ENCODE results near the gene ADCY2. TPM values are rescaled to one million over a fixed set of nuclear protein-coding genes. Genes with fewer than 3 reads are reported as not detected.

Gene ADCY2
- total RNA-seq, 4 donors from 2014 or later = 0.19 to 2.7 (median 0.59) TPM; not detected in 1

DNA sequence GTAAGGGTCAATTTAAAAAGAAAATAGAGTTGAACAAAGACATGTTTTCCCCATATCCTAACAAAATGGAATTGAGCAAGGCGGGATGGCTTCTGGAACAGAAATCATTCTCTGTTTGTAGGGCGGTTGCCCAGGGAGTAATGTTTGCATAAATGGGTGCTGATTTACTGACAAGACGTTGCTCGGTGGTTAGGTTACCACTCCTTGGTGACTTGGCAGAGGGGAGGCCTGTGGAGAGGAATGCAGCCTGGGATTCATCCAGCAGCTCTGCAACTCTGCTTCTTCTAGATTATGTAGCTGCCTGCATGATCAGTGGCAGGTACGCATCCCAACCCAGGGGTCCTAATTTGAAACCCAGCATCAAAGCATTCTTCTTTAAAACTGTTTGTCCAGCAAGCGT, 254.8 kb downstream of the ADCY2 start:
- Histone ChIP-seq H3K36me3 (no peaks in the 10 kb centered on the region), H3K27me3 (no peaks in the 10 kb centered on the region), H3K4me1 (no peaks in the 10 kb centered on the region), H3K9me3 (no peaks in the 10 kb centered on the region), H3K4me3 (no peak overlapping the region), H3K27ac (no peak overlapping the region)
- no peak for DNase-seq
- intact Hi-C loops (cut with DNase I) = no loop called here
- WGBS, 2 donors = 46 to 58% methylated on average over 6 of the region's 6 CpGs
- TF ChIP-seq POLR2A (IDR thresholded peaks at IDR 0.05) = no peak

DNA sequence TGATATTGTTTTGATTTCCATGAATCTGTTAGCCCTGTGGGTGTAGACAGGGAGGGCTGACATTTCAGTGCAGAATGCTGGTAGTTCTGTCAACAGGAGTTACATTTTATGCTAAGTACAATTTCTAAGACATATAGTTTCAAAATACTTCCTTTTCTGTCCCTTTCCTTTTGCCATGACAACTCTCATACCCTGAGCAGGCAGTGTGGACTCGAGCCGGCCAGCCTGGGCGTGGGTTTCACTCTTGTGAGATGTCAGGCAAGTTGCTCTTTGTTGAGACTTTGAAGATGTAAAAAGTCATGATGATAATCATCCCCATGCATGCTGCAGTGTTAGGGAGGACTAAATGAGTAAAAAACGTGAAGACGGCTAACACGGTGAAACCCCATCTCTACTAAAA, 257.1 kb downstream of the ADCY2 start:
- H3K4me3 ChIP-seq = no peak overlapping the region
- no peaks in the 10 kb centered on the region for H3K36me3 ChIP-seq
- H3K4me1 ChIP-seq = no peaks in the 10 kb centered on the region
- no peak for DNase-seq
- H3K9me3 ChIP-seq = no peaks in the 10 kb centered on the region
- intact Hi-C loops (cut with DNase I) = no loop called here
- H3K27me3 ChIP-seq = no peaks in the 10 kb centered on the region
- TF ChIP-seq CTCF (IDR thresholded peaks at IDR 0.05) = no peak
- TF ChIP-seq POLR2A (IDR thresholded peaks at IDR 0.05) = no peak
- no peak overlapping the region for H3K27ac ChIP-seq
- WGBS, 2 donors = 69 to 80% methylated on average over 6 of the region's 6 CpGs

DNA sequence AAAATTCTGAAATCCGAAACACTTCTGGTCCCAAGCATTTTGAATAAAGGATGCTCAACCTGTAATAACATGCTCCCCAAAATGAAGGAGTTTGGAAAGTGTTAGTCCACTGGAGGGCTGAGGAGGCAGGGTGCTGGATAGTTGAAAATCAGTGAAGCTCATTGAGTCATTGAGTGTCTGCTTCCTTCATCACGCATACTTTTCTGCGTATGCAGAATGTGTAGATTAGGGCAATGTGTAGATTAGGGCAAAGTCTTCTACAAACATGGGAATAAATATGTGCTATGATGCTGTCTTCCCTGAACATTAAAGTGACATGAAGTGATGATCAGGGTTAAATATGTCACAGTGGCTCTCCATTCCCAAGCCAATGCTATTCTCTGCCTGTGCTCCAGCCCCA, 261.2 kb downstream of the ADCY2 start:
- H3K27me3 ChIP-seq = no peaks in the 10 kb centered on the region
- H3K9me3 ChIP-seq = no peaks in the 10 kb centered on the region
- 93 to 98% methylated on average over 3 of the region's 3 CpGs for WGBS, 2 donors
- no peaks in the 10 kb centered on the region for H3K4me1 ChIP-seq
- no peak for DNase-seq
- H3K36me3 ChIP-seq = no peaks in the 10 kb centered on the region
- H3K4me3 ChIP-seq = no peak overlapping the region
- intact Hi-C loops (cut with DNase I) = no loop called here
- TF ChIP-seq POLR2A (IDR thresholded peaks at IDR 0.05) = no peak
- TF ChIP-seq CTCF (IDR thresholded peaks at IDR 0.05) = no peak
- H3K27ac ChIP-seq = no peak overlapping the region

- no peak overlapping the region for H3K4me3 ChIP-seq
- DNase-seq = no peak
Observed at GRCh38 chr5:7659420-7659819, 263.5 kb downstream of the ADCY2 start.

GRCh38 chr5:7662289-7662688, 266.4 kb downstream of the ADCY2 start:
- no peak overlapping the region for H3K27ac ChIP-seq
- H3K9me3 ChIP-seq = no peaks in the 10 kb centered on the region
- no peaks in the 10 kb centered on the region for H3K4me1 ChIP-seq
- intact Hi-C loops (cut with DNase I) = no loop called here
- no peaks in the 10 kb centered on the region for H3K36me3 ChIP-seq
- no peaks in the 10 kb centered on the region for H3K27me3 ChIP-seq
- TF ChIP-seq CTCF (IDR thresholded peaks at IDR 0.05) = no peak
- TF ChIP-seq POLR2A (IDR thresholded peaks at IDR 0.05) = no peak
- no peak for DNase-seq
- 96 to 100% methylated on average over 3 to 6 of the region's 6 CpGs for WGBS, 2 donors
- no peak overlapping the region for H3K4me3 ChIP-seq

More at GRCh38 chr5:7659420-7659819, 263.5 kb downstream of the ADCY2 start:
- H3K27me3 ChIP-seq = no peaks in the 10 kb centered on the region
- WGBS, 2 donors = 63 to 86% methylated on average over 3 to 4 of the region's 4 CpGs
- H3K27ac ChIP-seq = no peak overlapping the region
- H3K36me3 ChIP-seq = no peaks in the 10 kb centered on the region
- H3K4me1 ChIP-seq = no peaks in the 10 kb centered on the region
- TF ChIP-seq POLR2A (IDR thresholded peaks at IDR 0.05) (no peak), CTCF (IDR thresholded peaks at IDR 0.05) (no peak)
- no peaks in the 10 kb centered on the region for H3K9me3 ChIP-seq
- intact Hi-C loops (cut with DNase I) = no loop called here

DNA sequence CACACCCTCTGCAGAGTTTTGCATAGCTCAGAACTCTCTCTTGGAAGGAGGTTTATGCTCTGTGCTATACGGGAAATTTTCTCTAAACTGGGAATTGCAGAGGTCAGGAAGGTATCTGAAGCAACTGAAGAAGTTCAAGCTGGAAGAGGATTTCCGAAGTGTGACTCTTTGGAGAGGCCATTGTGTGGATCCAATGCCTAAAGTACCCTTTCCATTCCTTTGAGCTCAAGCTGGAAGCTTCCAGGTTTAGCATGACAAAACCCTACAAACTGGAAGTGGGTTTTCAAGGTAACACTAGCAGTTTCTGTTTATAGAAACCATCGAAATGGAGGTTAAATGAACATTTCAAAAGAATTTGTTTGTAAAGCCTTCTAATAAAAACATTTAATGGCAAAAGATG, 267.9 kb downstream of the ADCY2 start:
- Histone ChIP-seq H3K27me3 (no peaks in the 10 kb centered on the region), H3K36me3 (no peaks in the 10 kb centered on the region), H3K4me3 (no peak overlapping the region), H3K4me1 (no peaks in the 10 kb centered on the region), H3K9me3 (no peaks in the 10 kb centered on the region), H3K27ac (no peak overlapping the region)
- TF ChIP-seq POLR2A (IDR thresholded peaks at IDR 0.05) (no peak), CTCF (IDR thresholded peaks at IDR 0.05) (no peak)
- 64 to 77% methylated on average over 3 of the region's 3 CpGs for WGBS, 2 donors
- no peak for DNase-seq
- intact Hi-C loops (cut with DNase I) = no loop called here

All from esophagus squamous epithelium (tissue), 5 donors.